DOHH2 (cell line): Measurements from ENCODE around the gene IL17RA.
A peak's percentile ranks its signal among the peaks of the same experiment; 100 is the strongest.

Experiments
- H3F3A ChIP-seq: fragments of 200-600 bp; sonication (generic), shearing (Covaris generic); 2 replicates; pipeline ENCODE4 v1.6.0; 2016; ENCODE audit warnings: antibody characterized with exemption, mild to moderate bottlenecking; ENCODE audit not compliant: control insufficient read depth, insufficient read depth
- H3K27ac ChIP-seq: fragments of 200-600 bp; sonication (generic); 2 replicates; pipeline ENCODE4 v1.5.1; 2014; ENCODE audit warnings: low read depth, mild to moderate bottlenecking, low read length, moderate library complexity
- H3K27me3 ChIP-seq: fragments of 200-600 bp; sonication (generic); 2 replicates; pipeline ENCODE4 v1.6.1; 2014; ENCODE audit warnings: mild to moderate bottlenecking, low read length, mixed read lengths; ENCODE audit not compliant: control insufficient read depth
- H3K36me3 ChIP-seq: fragments of 200-600 bp; sonication (generic); 2 replicates; pipeline ENCODE4 v1.6.1; 2014; ENCODE audit warnings: mild to moderate bottlenecking, low read length, moderate library complexity, mixed read lengths; ENCODE audit not compliant: control insufficient read depth
- H3K4me1 ChIP-seq: fragments of 200-600 bp; sonication (generic); 2 replicates; pipeline ENCODE4 v1.6.1; 2014; ENCODE audit warnings: mild to moderate bottlenecking, low read length, mixed read lengths; ENCODE audit not compliant: control insufficient read depth
- H3K4me2 ChIP-seq: fragments of 200-600 bp; sonication (generic); 2 replicates; pipeline ENCODE4 v1.6.0; 2014; ENCODE audit warnings: mild to moderate bottlenecking, low read length, moderate library complexity
- H3K4me3 ChIP-seq: fragments of 200-600 bp; sonication (generic); 2 replicates; pipeline ENCODE4 v1.5.1; 2014; ENCODE audit warnings: mild to moderate bottlenecking, low read length, mixed read lengths
- H3K79me2 ChIP-seq: fragments of 200-600 bp; sonication (generic); 2 replicates; pipeline ENCODE4 v1.6.1; 2014; ENCODE audit warnings: mild to moderate bottlenecking, low read length, mixed read lengths; ENCODE audit not compliant: control insufficient read depth
- H3K9me2 ChIP-seq: fragments of 200-600 bp; sonication (generic); replicated peaks from 2 replicates; pipeline ENCODE4 v1.6.1; 2014; ENCODE audit warnings: mild to moderate bottlenecking, low read length, mixed read lengths; ENCODE audit not compliant: control insufficient read depth
- H3K9me3 ChIP-seq: fragments of 200-600 bp; sonication (generic); 2 replicates; pipeline ENCODE4 v1.6.1; 2014; ENCODE audit warnings: antibody characterized with exemption, low read length, mixed read lengths; ENCODE audit not compliant: control insufficient read depth, insufficient read depth
- H4K20me1 ChIP-seq: fragments of 200-600 bp; sonication (generic); 2 replicates; pipeline ENCODE4 v1.6.0; 2014; ENCODE audit warnings: low read depth, mild to moderate bottlenecking, antibody characterized with exemption, low read length, moderate library complexity; ENCODE audit not compliant: control insufficient read depth, insufficient read depth
- CTCF ChIP-seq: fragments of 200-600 bp; sonication (generic); IDR thresholded peaks from one replicate; pipeline ENCODE4 v1.5.1; 2014; ENCODE audit warnings: antibody characterized with exemption, mild to moderate bottlenecking, low read depth, low read length; ENCODE audit not compliant: poor library complexity, severe bottlenecking
- EZH2phosphoT487 ChIP-seq: fragments of 200-600 bp; sonication (generic); IDR thresholded peaks from 2 replicates; pipeline ENCODE4 v1.6.1; 2017; ENCODE audit warnings: borderline replicate concordance, mild to moderate bottlenecking, antibody characterized with exemption, low read length, moderate library complexity, mixed read lengths

IL17RA gene

GRCh38 chr22:17079572-17079971 is 5.2 kb upstream of the IL17RA start:
- Histone ChIP-seq H3K27ac (no peak overlapping the region), H4K20me1 (no peaks in the 10 kb centered on the region), H3K4me2 (no peak overlapping the region)

GRCh38 chr22:17083255-17083654 is 1.5 kb upstream of the IL17RA start:
- no peak overlapping the region for H3K27ac ChIP-seq
- TF ChIP-seq CTCF (no peak), EZH2phosphoT487 (no peak)
- H3K9me3 ChIP-seq, result no peaks in the 10 kb centered on the region
- H3K4me1 ChIP-seq, result peaks cover 29% of the 10 kb centered on the region
- no peak overlapping the region for H3K4me3 ChIP-seq
- no peaks in the 10 kb centered on the region for H3K27me3 ChIP-seq
- no peaks in the 10 kb centered on the region for H4K20me1 ChIP-seq
- no peak overlapping the region for H3K4me2 ChIP-seq
- peaks cover 31% of the 10 kb centered on the region for H3K79me2 ChIP-seq
- no peaks in the 10 kb centered on the region for H3K9me2 ChIP-seq
- H3K36me3 ChIP-seq, result peaks cover 3% of the 10 kb centered on the region; the same call in 1 of the 2 replicates
- H3F3A ChIP-seq, result peaks cover 3% of the 10 kb centered on the region; the same call in 1 of the 2 replicates

More at GRCh38 chr22:17079572-17079971, 5.2 kb upstream of the IL17RA start:
- no peaks in the 10 kb centered on the region for H3K9me2 ChIP-seq
- no peak for TF ChIP-seq CTCF
- TF ChIP-seq EZH2phosphoT487, result no peak
- no peaks in the 10 kb centered on the region for H3K9me3 ChIP-seq
- no peaks in the 10 kb centered on the region for H3K27me3 ChIP-seq
- H3K4me1 ChIP-seq, result peaks cover 18% of the 10 kb centered on the region
- H3K4me3 ChIP-seq, result no peak overlapping the region
- H3K36me3 ChIP-seq, result no peaks in the 10 kb centered on the region
- no peaks in the 10 kb centered on the region for H3K79me2 ChIP-seq
- H3F3A ChIP-seq, result peaks cover 3% of the 10 kb centered on the region; the same call in 1 of the 2 replicates

- H3K27ac ChIP-seq, result no peak overlapping the region
- H3K36me3 ChIP-seq, result peaks cover 3% of the 10 kb centered on the region; the same call in 1 of the 2 replicates
- peak overlapping the region; percentile 90 for H3K4me3 ChIP-seq
- no peaks in the 10 kb centered on the region for H3K9me3 ChIP-seq
- no peak for TF ChIP-seq EZH2phosphoT487
- H3F3A ChIP-seq, result peaks cover 3% of the 10 kb centered on the region; the same call in 1 of the 2 replicates
- peak overlapping the region; percentile 86 for H3K4me2 ChIP-seq
- H3K79me2 ChIP-seq, result peaks cover 31% of the 10 kb centered on the region
- H4K20me1 ChIP-seq, result no peaks in the 10 kb centered on the region
- no peaks in the 10 kb centered on the region for H3K27me3 ChIP-seq
- no peaks in the 10 kb centered on the region for H3K9me2 ChIP-seq
- peaks cover 29% of the 10 kb centered on the region for H3K4me1 ChIP-seq
Observed at GRCh38 chr22:17083811-17084441, 874 bp upstream of the IL17RA start.
